Fibroblast of pulmonary artery (primary cell): ENCODE results near the gene DAD1.

Source experiments
- DNase-seq: peaks from one replicate; pipeline ENCODE4 v3.0.0-alpha.2; 2010; ENCODE audit warnings: low read depth
- H3K4me3 ChIP-seq: replicated peaks from 2 replicates; pipeline ENCODE4 v1.5.1; 2011; ENCODE audit warnings: low read depth, mild to moderate bottlenecking, control low read depth, low read length, moderate library complexity
- TF ChIP-seq, protein P1 (sequence below): IDR thresholded peaks from 2 replicates; pipeline ENCODE4 v1.5.1; 2011; ENCODE audit warnings: mild to moderate bottlenecking, control low read depth, low read length, inconsistent platforms; ENCODE audit errors: missing control alignments

DAD1 gene

DNA sequence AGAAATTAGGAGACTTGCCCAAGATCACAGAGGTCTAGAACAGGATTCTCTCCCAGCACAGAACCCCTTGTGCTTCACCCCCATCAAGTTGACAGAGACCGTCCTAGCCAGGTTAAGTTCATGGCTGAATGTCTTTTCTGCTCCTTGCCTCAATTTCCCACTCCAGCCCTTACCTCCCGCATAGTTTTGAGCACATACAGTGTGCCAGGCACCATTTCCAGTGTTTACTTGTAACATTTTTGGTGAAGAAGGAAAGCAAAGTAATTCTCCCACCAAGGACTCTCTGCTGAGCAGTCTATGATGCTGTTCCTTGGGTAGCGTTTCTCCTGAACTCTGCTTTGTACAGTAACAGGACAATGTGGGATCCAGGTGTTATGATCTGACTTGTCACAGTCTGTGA is 10.3 kb upstream of the DAD1 start:
- H3K4me3 ChIP-seq = peak overlapping the region; percentile 93
- TF ChIP-seq, protein P1, sequence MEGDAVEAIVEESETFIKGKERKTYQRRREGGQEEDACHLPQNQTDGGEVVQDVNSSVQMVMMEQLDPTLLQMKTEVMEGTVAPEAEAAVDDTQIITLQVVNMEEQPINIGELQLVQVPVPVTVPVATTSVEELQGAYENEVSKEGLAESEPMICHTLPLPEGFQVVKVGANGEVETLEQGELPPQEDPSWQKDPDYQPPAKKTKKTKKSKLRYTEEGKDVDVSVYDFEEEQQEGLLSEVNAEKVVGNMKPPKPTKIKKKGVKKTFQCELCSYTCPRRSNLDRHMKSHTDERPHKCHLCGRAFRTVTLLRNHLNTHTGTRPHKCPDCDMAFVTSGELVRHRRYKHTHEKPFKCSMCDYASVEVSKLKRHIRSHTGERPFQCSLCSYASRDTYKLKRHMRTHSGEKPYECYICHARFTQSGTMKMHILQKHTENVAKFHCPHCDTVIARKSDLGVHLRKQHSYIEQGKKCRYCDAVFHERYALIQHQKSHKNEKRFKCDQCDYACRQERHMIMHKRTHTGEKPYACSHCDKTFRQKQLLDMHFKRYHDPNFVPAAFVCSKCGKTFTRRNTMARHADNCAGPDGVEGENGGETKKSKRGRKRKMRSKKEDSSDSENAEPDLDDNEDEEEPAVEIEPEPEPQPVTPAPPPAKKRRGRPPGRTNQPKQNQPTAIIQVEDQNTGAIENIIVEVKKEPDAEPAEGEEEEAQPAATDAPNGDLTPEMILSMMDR = no peak
- no peak for DNase-seq

DNA sequence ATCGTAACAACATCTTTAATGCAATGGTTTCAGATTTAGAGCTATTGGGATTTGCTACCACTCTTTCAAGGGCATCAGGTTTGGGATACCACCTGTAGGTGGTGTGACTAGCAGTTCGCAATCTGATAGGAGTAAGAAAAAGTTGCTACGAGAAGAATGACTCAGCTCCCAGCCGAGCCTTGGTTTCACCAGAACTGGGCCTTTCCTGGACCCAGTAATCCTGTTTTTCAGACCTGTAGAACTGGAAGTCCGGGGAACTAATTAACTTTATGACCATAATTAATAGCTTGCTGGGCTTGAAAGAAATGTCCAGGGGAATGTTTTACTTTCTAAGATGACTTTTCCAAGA is 9.8 kb upstream of the DAD1 start:
- TF ChIP-seq, protein P1 = peak; percentile 42
- peak; percentile 61 for DNase-seq
- peak overlapping the region; percentile 93 for H3K4me3 ChIP-seq

DNA sequence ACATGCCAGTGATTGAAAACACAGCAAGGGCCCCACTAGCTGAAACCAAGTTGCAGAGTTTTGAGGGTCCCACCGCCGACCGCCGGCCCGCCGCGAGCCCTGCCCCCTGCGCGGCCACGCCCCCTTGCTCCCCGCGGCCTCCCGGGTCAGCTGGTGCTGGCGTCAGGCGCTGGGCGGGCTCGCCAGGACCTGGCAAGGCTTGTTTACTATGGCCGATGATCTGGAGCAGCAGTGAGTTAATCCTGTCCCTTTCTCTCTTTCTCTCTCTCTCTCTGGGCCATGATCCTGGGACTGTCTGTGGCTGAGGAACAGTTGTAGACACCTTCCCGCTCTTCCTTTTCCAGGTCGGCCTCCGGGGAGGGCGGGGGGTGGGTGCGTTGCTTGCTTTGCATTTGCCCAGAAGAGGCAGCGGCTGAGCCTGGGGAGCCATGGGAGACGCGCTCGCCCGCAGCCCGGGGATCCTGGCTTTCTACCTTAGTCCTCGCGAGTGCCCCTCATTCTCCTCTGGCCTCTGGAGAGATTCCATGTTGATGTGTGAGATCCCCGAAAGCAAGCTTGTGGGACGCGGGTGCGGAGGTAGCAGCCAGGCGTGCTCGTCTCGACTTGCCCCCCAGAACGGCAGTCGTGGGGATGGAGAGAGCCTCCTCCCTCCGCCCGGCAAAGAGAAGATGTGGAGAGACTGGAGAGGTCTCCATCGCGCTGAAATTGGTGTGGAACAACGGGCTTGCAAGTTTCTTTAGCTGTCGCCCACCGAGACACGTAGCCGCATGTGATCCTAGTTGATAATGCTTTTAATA is 9.3 kb upstream of the DAD1 start, which contains the start of gene ABHD4:
TSS of gene ABHD4 (plus strand) at position 202 of the 797 bp plus-strand sequence. CDS start at position 209, 7 bp downstream.
- DNase-seq = peak; percentile 64
- TF ChIP-seq, protein P1 = no peak
- peak within 1 kb of the TSS; percentile 93 for H3K4me3 ChIP-seq

DNA sequence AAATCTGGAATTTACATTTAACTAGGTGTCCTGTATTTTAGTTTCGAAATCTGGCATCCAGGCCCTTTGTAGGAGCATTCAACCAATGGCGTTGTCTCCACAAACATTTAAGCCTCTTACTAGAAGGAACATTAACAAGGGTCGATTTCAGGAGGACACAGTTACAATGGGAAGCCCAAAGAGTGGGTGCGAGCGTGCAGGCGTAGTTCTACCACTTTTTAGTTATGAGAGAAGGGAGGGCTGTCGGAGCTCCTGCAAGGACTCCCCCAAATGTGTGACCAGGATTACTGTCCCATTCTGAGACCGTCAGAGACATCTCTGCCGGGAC is 8.7 kb upstream of the DAD1 start:
- peak overlapping the region; percentile 93 for H3K4me3 ChIP-seq
- no peak for DNase-seq
- TF ChIP-seq, protein P1 = no peak

DNA sequence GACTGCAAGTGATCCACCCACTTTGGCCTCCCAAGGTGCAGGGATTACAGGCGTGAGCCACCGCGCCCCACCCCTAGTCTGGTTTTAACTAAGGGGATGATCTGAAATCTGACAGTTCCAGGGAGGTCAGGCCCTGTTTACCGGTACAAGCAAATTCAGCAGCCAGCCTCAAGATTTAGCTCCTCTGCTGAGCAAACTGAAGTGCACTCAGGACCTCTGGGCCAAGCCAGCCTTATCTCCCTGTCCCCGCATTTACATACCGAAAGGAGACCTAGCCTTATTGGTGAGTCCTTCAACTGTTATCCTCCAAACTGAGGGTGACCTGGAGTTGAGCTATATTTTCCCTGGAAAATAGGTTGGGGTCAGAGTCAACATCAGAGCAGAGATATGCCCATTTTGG is 8.2 kb upstream of the DAD1 start:
- TF ChIP-seq, protein P1 = no peak
- no peak overlapping the region for H3K4me3 ChIP-seq
- DNase-seq = no peak

DNA sequence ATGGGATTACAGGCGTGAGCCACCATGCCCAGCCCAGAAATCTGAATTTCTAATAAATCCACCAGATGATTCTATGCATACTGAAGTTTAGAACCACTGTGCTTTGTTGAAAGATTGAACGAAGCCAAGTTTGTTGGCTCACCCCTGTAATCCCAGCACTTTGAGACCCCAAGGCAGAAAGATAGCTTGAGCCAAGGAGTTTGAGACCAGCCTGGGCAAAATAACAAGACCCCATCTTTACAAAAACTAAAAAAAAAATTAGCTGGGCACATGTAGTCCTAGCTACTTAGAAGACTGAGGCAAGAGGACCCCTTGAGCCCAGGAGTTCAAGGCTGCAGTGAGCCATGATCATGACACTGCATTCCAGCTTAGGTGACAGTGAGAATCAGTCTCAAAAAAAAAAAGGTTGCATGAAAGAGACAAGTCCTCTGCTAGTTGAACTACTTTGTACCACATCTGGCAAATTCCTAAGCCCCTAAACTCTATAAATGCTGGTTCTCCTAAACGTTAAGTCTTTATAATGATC is 7.4 kb upstream of the DAD1 start:
- TF ChIP-seq, protein P1 = no peak
- DNase-seq = no peak
- H3K4me3 ChIP-seq = no peak overlapping the region
